ENCODE measurements around the gene LAMB3. TPM values are rescaled to one million over a fixed set of nuclear protein-coding genes. Genes with fewer than 3 reads are reported as not detected.

LAMB3 gene
- total and polyA plus RNA-seq, 4 experiments from 2014 or later: 0.18 to 0.69 (median 0.38) TPM; not detected in 1

- peak overlapping the region in 1 of 8 donors; percentile 11 for H3K4me3 Mint-ChIP-seq
- intact Hi-C loops (cut with micrococcal nuclease): no loop called here
- no peaks in the 10 kb centered on the region for H3K36me3 ChIP-seq (ENCODE audit: insufficient read depth, low read length)
- H3K27me3 ChIP-seq (ENCODE audit: insufficient read depth, low read length): no peaks in the 10 kb centered on the region
- no peak overlapping the region for H3K27ac ChIP-seq (ENCODE audit: low read depth, low read length)
- DNase-seq: no peak
- peaks cover 0 to 1% (median 0%) of the 10 kb centered on the region in 8 donors for H3K9me3 Mint-ChIP-seq
- peaks cover 0 to 5% of the 10 kb centered on the region in 2 donors for H3K36me3 Mint-ChIP-seq
- POLR2A ChIA-PET (ENCODE audit: partially characterized antibody): no interaction called here
- no peak overlapping the region for H3K4me3 ChIP-seq (ENCODE audit: low read length in 2 of 2)
- CTCF ChIA-PET (ENCODE audit: partially characterized antibody): interaction anchor here (1.5 kb wide), 1 partner anchor 14 kb away, joined by 4 read pairs; no protein-coding TSS in a partner anchor
- no peak overlapping the region for H3K27ac Mint-ChIP-seq
- no peaks in the 10 kb centered on the region for H3K9me3 ChIP-seq (ENCODE audit: control insufficient read depth in 1 of 2, low read length in 2 of 2)
- peaks cover 0 to 2% of the 10 kb centered on the region in 2 donors for H3K27me3 Mint-ChIP-seq
- peaks cover 0 to 8% (median 2%) of the 10 kb centered on the region in 4 donors for H3K4me1 Mint-ChIP-seq
- peaks cover 17% of the 10 kb centered on the region for H3K4me1 ChIP-seq (ENCODE audit: insufficient read depth, low read length)
Observed at GRCh38 chr1:209612646-209613399, 39.4 kb downstream of the LAMB3 start.

GRCh38 chr1:209611771-209612570, 40.3 kb downstream of the LAMB3 start:
- Mint-ChIP-seq H3K4me3 (peak overlapping the region in 1 of 8 donors; percentile 28), H3K27ac (no peak overlapping the region), H3K27me3 (peaks cover 0 to 2% of the 10 kb centered on the region in 2 donors), H3K4me1 (peaks cover 0 to 8% (median 2%) of the 10 kb centered on the region in 4 donors), H3K36me3 (peaks cover 0 to 5% of the 10 kb centered on the region in 2 donors), H3K9me3 (peaks cover 0 to 1% (median 0%) of the 10 kb centered on the region in 8 donors)
- H3K27me3 ChIP-seq (ENCODE audit: insufficient read depth, low read length): no peaks in the 10 kb centered on the region
- no peaks in the 10 kb centered on the region for H3K36me3 ChIP-seq (ENCODE audit: insufficient read depth, low read length)
- no peaks in the 10 kb centered on the region for H3K9me3 ChIP-seq (ENCODE audit: control insufficient read depth in 1 of 2, low read length in 2 of 2)
- peak in 2 of 5 donors; percentile 11 to 13 for DNase-seq
- H3K4me3 ChIP-seq (ENCODE audit: low read length in 2 of 2): no peak overlapping the region
- CTCF ChIA-PET (ENCODE audit: partially characterized antibody): interaction anchor here (3.5 kb wide), 1 partner anchor 15 kb away, joined by 10 read pairs; no protein-coding TSS in a partner anchor
- POLR2A ChIA-PET (ENCODE audit: partially characterized antibody): no interaction called here
- intact Hi-C loops (cut with micrococcal nuclease): no loop called here
- no peak overlapping the region for H3K27ac ChIP-seq (ENCODE audit: low read depth, low read length)
- peaks cover 17% of the 10 kb centered on the region for H3K4me1 ChIP-seq (ENCODE audit: insufficient read depth, low read length)

GRCh38 chr1:209610631-209610905, 41.7 kb downstream of the LAMB3 start:
- intact Hi-C loops (cut with micrococcal nuclease): no loop called here
- no peak overlapping the region for H3K27ac ChIP-seq (ENCODE audit: low read depth, low read length)
- Mint-ChIP-seq H3K4me3 (no peak overlapping the region), H3K27me3 (no peaks in the 10 kb centered on the region), H3K27ac (no peak overlapping the region), H3K4me1 (peaks cover 0 to 8% (median 2%) of the 10 kb centered on the region in 4 donors), H3K9me3 (no peaks in the 10 kb centered on the region), H3K36me3 (no peaks in the 10 kb centered on the region)
- no peak for DNase-seq
- H3K27me3 ChIP-seq (ENCODE audit: insufficient read depth, low read length): no peaks in the 10 kb centered on the region
- no peak overlapping the region for H3K4me3 ChIP-seq (ENCODE audit: low read length in 2 of 2)
- H3K4me1 ChIP-seq (ENCODE audit: insufficient read depth, low read length): peaks cover 17% of the 10 kb centered on the region
- H3K9me3 ChIP-seq (ENCODE audit: control insufficient read depth in 1 of 2, low read length in 2 of 2): no peaks in the 10 kb centered on the region
- POLR2A ChIA-PET (ENCODE audit: partially characterized antibody): no interaction called here
- no peaks in the 10 kb centered on the region for H3K36me3 ChIP-seq (ENCODE audit: insufficient read depth, low read length)
- CTCF ChIA-PET (ENCODE audit: partially characterized antibody): interaction anchor here (3.5 kb wide), 1 partner anchor 17 kb away, joined by 10 read pairs; no protein-coding TSS in a partner anchor

- H3K36me3 ChIP-seq (ENCODE audit: insufficient read depth, low read length): no peaks in the 10 kb centered on the region
- no peaks in the 10 kb centered on the region for H3K27me3 ChIP-seq (ENCODE audit: insufficient read depth, low read length)
- H3K4me3 ChIP-seq (ENCODE audit: low read length in 2 of 2): no peak overlapping the region
- H3K9me3 Mint-ChIP-seq: no peaks in the 10 kb centered on the region
- peaks cover 0 to 8% (median 2%) of the 10 kb centered on the region in 4 donors for H3K4me1 Mint-ChIP-seq
- H3K27me3 Mint-ChIP-seq: no peaks in the 10 kb centered on the region
- H3K4me3 Mint-ChIP-seq: no peak overlapping the region
- POLR2A ChIA-PET (ENCODE audit: partially characterized antibody): interaction anchor here (0.8 kb wide), 1 partner anchor 160 kb away, joined by 3 read pairs; no protein-coding TSS in a partner anchor
- H3K36me3 Mint-ChIP-seq: no peaks in the 10 kb centered on the region
- CTCF ChIA-PET (ENCODE audit: partially characterized antibody): interaction anchor here (3.5 kb wide), 1 partner anchor 17 kb away, joined by 10 read pairs; no protein-coding TSS in a partner anchor
- H3K9me3 ChIP-seq (ENCODE audit: control insufficient read depth in 1 of 2, low read length in 2 of 2): no peaks in the 10 kb centered on the region
- H3K27ac ChIP-seq (ENCODE audit: low read depth, low read length): no peak overlapping the region
- H3K27ac Mint-ChIP-seq: no peak overlapping the region
- H3K4me1 ChIP-seq (ENCODE audit: insufficient read depth, low read length): peaks cover 17% of the 10 kb centered on the region
- intact Hi-C loops (cut with micrococcal nuclease): loop anchor here (10.0 kb wide), 1 partner anchor 135 kb away; no protein-coding TSS in a partner anchor
- no peak for DNase-seq
Observed at GRCh38 chr1:209609791-209610630, 42.2 kb downstream of the LAMB3 start.

GRCh38 chr1:209609041-209609790, 43.0 kb downstream of the LAMB3 start:
- Histone ChIP-seq H3K27me3 (ENCODE audit: insufficient read depth, low read length) (no peaks in the 10 kb centered on the region), H3K36me3 (ENCODE audit: insufficient read depth, low read length) (no peaks in the 10 kb centered on the region), H3K4me1 (ENCODE audit: insufficient read depth, low read length) (peaks cover 17% of the 10 kb centered on the region), H3K4me3 (ENCODE audit: low read length in 2 of 2) (no peak overlapping the region), H3K27ac (ENCODE audit: low read depth, low read length) (no peak overlapping the region), H3K9me3 (ENCODE audit: control insufficient read depth in 1 of 2, low read length in 2 of 2) (no peaks in the 10 kb centered on the region)
- ChIA-PET POLR2A (ENCODE audit: partially characterized antibody) (interaction anchor here (0.8 kb wide), 1 partner anchor 160 kb away, joined by 3 read pairs; no protein-coding TSS in a partner anchor), CTCF (ENCODE audit: partially characterized antibody) (interaction anchor here (3.5 kb wide), 1 partner anchor 18 kb away, joined by 10 read pairs; no protein-coding TSS in a partner anchor)
- H3K4me3 Mint-ChIP-seq: no peak overlapping the region
- H3K4me1 Mint-ChIP-seq: peaks cover 0 to 8% (median 3%) of the 10 kb centered on the region in 4 donors
- H3K27ac Mint-ChIP-seq: no peak overlapping the region
- H3K9me3 Mint-ChIP-seq: no peaks in the 10 kb centered on the region
- no peak for DNase-seq
- no peaks in the 10 kb centered on the region for H3K27me3 Mint-ChIP-seq
- no peaks in the 10 kb centered on the region for H3K36me3 Mint-ChIP-seq
- intact Hi-C loops (cut with micrococcal nuclease): loop anchor here (10.0 kb wide), 1 partner anchor 136 kb away; no protein-coding TSS in a partner anchor

- Histone ChIP-seq H3K27ac (ENCODE audit: low read depth, low read length) (no peak overlapping the region), H3K27me3 (ENCODE audit: insufficient read depth, low read length) (no peaks in the 10 kb centered on the region), H3K9me3 (ENCODE audit: control insufficient read depth in 1 of 2, low read length in 2 of 2) (no peaks in the 10 kb centered on the region), H3K4me1 (ENCODE audit: insufficient read depth, low read length) (peaks cover 15% of the 10 kb centered on the region), H3K4me3 (ENCODE audit: low read length in 2 of 2) (no peak overlapping the region), H3K36me3 (ENCODE audit: insufficient read depth, low read length) (no peaks in the 10 kb centered on the region)
- intact Hi-C loops (cut with micrococcal nuclease): loop anchor here (10.0 kb wide), 1 partner anchor 137 kb away; no protein-coding TSS in a partner anchor
- H3K9me3 Mint-ChIP-seq: no peaks in the 10 kb centered on the region
- H3K4me3 Mint-ChIP-seq: no peak overlapping the region
- ChIA-PET POLR2A (ENCODE audit: partially characterized antibody) (no interaction called here), CTCF (ENCODE audit: partially characterized antibody) (interaction anchor here (1.0 to 1.2 kb wide), 2 partner anchors 38 to 85 kb away, joined by 3 to 4 read pairs; no protein-coding TSS in a partner anchor)
- H3K27ac Mint-ChIP-seq: peak overlapping the region in 3 of 7 donors; percentile 10 to 46 (median 37)
- H3K27me3 Mint-ChIP-seq: no peaks in the 10 kb centered on the region
- H3K4me1 Mint-ChIP-seq: peaks cover 0 to 8% (median 3%) of the 10 kb centered on the region in 4 donors
- no peak for DNase-seq
- H3K36me3 Mint-ChIP-seq: no peaks in the 10 kb centered on the region
Observed at GRCh38 chr1:209607795-209608178, 44.4 kb downstream of the LAMB3 start.

Measured in CD4-positive, alpha-beta memory T cell (primary cell).